Progenitor cell of endocrine pancreas (in vitro differentiated cells): Measurements from ENCODE around the gene SFXN2. TPM values are rescaled to one million over a fixed set of nuclear protein-coding genes. Genes with fewer than 3 reads are reported as not detected.
A peak's percentile ranks its signal among the peaks of the same experiment; 100 is the strongest.
"Not testable (repeated sequence)": the region's sequence is repeated elsewhere in the genome, so short reads cannot be mapped to it uniquely, and the experiment has no call there.

ENCODE experiments used
- DNase-seq: peaks from one replicate; pipeline ENCODE4 v3.0.0; 2021; ENCODE audit warnings: low spot score; ENCODE audit not compliant: unreplicated experiment
- H3K27ac Mint-ChIP-seq: 2 replicates; pipeline ENCODE4 v1.8.0; 2021; ENCODE audit warnings: mild to moderate bottlenecking, moderate library complexity, mixed read lengths
- H3K27me3 Mint-ChIP-seq: 2 replicates; pipeline ENCODE4 v1.8.0; 2021; ENCODE audit warnings: mixed read lengths
- H3K36me3 Mint-ChIP-seq: 2 replicates; pipeline ENCODE4 v1.8.0; 2022; ENCODE audit warnings: mixed read lengths; ENCODE audit not compliant: insufficient read depth
- H3K4me1 Mint-ChIP-seq: 2 replicates; pipeline ENCODE4 v1.8.0; 2021; ENCODE audit warnings: low read depth, mixed read lengths
- H3K4me3 Mint-ChIP-seq: 2 replicates; pipeline ENCODE4 v1.8.0; 2021; ENCODE audit warnings: low read depth, mild to moderate bottlenecking, moderate library complexity, mixed read lengths
- H3K9me3 Mint-ChIP-seq: 2 replicates; pipeline ENCODE4 v1.8.0; 2021; ENCODE audit warnings: low read depth, mixed read lengths
- total RNA-seq: library from RNA; stranded (reverse); gene quantifications from 2 replicates; pipeline ENCODE4 v1.2.1, GENCODE V29; 2021
- TF ChIP-seq, protein P1 (sequence below): fragments of 200-600 bp; sonication (generic); IDR thresholded peaks from one replicate; pipeline ENCODE4 v1.5.0; 2021; ENCODE audit warnings: antibody characterized with exemption, mild to moderate bottlenecking; ENCODE audit not compliant: unreplicated experiment

Gene SFXN2
- total RNA-seq, 1 donor from 2014 or later = 33.9 TPM

- Mint-ChIP-seq H3K4me1 (no peaks in the 10 kb centered on the region), H3K9me3 (no peaks in the 10 kb centered on the region), H3K27me3 (no peaks in the 10 kb centered on the region)
These were observed 18.2 kb downstream of the SFXN2 start for GRCh38 chr10:102732661-102733060.

GRCh38 chr10:102735065-102735562 is 20.7 kb downstream of the SFXN2 start:
- TF ChIP-seq, protein P1, sequence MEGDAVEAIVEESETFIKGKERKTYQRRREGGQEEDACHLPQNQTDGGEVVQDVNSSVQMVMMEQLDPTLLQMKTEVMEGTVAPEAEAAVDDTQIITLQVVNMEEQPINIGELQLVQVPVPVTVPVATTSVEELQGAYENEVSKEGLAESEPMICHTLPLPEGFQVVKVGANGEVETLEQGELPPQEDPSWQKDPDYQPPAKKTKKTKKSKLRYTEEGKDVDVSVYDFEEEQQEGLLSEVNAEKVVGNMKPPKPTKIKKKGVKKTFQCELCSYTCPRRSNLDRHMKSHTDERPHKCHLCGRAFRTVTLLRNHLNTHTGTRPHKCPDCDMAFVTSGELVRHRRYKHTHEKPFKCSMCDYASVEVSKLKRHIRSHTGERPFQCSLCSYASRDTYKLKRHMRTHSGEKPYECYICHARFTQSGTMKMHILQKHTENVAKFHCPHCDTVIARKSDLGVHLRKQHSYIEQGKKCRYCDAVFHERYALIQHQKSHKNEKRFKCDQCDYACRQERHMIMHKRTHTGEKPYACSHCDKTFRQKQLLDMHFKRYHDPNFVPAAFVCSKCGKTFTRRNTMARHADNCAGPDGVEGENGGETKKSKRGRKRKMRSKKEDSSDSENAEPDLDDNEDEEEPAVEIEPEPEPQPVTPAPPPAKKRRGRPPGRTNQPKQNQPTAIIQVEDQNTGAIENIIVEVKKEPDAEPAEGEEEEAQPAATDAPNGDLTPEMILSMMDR = no peak
- Mint-ChIP-seq H3K36me3 (peaks cover 9% of the 10 kb centered on the region), H3K27me3 (no peaks in the 10 kb centered on the region), H3K27ac (peak overlapping the region; percentile 17), H3K4me1 (no peaks in the 10 kb centered on the region), H3K9me3 (no peaks in the 10 kb centered on the region), H3K4me3 (no peak overlapping the region)
- DNase-seq = no peak

More at GRCh38 chr10:102732661-102733060, 18.2 kb downstream of the SFXN2 start:
- H3K4me3 Mint-ChIP-seq = no peak overlapping the region
- H3K36me3 Mint-ChIP-seq = peaks cover 12% of the 10 kb centered on the region
- H3K27ac Mint-ChIP-seq = no peak overlapping the region
- DNase-seq = no peak
- TF ChIP-seq, protein P1 = no peak

DNA sequence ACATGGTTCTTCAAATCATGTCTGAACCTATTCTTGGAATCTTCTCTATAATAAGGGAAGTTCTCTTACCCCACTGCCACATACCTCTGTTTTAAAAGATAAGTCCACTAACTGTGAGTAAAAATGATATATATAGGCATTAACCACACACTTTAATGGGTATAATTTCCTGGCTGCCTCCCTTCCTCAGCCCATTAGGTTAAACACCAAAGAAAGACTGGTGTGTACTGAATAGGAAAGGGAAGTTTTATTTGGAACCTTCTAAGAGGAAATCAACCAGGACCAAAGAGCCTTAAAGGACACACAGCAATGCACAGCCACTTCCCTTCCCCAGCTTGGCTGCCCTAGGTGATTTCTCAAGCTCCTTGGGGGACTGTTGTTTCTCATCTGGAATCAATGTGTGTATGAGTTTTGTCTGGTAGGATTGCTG is 24.3 kb downstream of the SFXN2 start:
- peaks cover 6% of the 10 kb centered on the region for H3K4me1 Mint-ChIP-seq
- DNase-seq = no peak
- no peak overlapping the region for H3K4me3 Mint-ChIP-seq
- peaks cover 5% of the 10 kb centered on the region for H3K9me3 Mint-ChIP-seq
- H3K27ac Mint-ChIP-seq = no peak overlapping the region
- H3K27me3 Mint-ChIP-seq = no peaks in the 10 kb centered on the region
- H3K36me3 Mint-ChIP-seq = peaks cover 6% of the 10 kb centered on the region
- TF ChIP-seq, protein P1 = no peak

DNA sequence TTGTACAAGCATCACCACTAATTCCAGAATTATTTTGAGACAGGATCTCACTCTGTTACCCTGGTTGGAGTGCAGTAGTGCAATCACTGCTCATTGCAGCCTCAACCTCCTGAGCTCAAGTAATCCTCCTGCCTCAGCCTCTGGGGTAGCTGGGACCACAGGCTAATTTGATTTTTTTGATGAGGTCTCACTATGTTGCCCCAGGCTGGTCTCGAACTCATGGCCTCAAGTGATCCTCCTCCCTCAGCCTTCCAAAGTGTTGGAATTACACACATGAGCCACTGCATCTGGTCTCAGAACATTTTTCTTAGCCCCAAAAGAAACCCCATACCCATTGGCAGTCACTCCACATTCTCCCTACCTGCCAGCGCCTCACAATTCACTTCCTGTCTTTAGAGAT is 25.8 kb downstream of the SFXN2 start:
- peaks cover 16% of the 10 kb centered on the region for H3K4me1 Mint-ChIP-seq
- H3K9me3 Mint-ChIP-seq = peaks cover 5% of the 10 kb centered on the region
- no peak overlapping the region for H3K4me3 Mint-ChIP-seq
- DNase-seq = no peak
- H3K36me3 Mint-ChIP-seq = peaks cover 3% of the 10 kb centered on the region
- TF ChIP-seq, protein P1 = no peak
- H3K27me3 Mint-ChIP-seq = no peaks in the 10 kb centered on the region
- H3K27ac Mint-ChIP-seq = no peak overlapping the region

GRCh38 chr10:102741726-102742237 is 27.3 kb downstream of the SFXN2 start:
- TF ChIP-seq, protein P1 = no peak

DNA sequence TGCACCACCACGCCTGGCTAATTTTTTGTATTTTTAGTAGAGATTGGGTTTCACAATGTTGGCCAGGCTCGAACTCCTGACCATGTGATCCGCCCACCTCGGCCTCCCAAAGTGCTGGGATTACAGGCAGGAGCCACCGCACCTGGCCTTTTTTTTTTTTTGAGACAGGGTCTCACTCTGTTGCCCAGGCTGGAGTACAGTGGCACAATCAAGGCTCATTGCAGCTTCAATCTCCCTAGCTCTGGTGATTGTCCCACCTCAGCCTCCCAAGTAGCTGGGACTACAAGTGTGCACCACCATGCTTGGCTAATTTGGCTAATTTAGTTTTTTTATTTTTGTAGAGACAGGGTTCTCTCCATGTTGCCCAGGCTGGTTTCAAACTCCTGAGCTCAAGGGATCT is 27.9 kb downstream of the SFXN2 start:
- not testable (repeated sequence) for H3K27me3 Mint-ChIP-seq, DNase-seq, H3K27ac Mint-ChIP-seq, H3K9me3 Mint-ChIP-seq, H3K36me3 Mint-ChIP-seq, H3K4me3 Mint-ChIP-seq
- H3K4me1 Mint-ChIP-seq = peaks cover 22% of the 10 kb centered on the region

More at GRCh38 chr10:102741726-102742237, 27.3 kb downstream of the SFXN2 start:
- Mint-ChIP-seq H3K36me3 (peaks cover 2% of the 10 kb centered on the region), H3K4me3 (no peak overlapping the region), H3K4me1 (peaks cover 22% of the 10 kb centered on the region), H3K9me3 (peaks cover 5% of the 10 kb centered on the region), H3K27ac (no peak overlapping the region), H3K27me3 (no peaks in the 10 kb centered on the region)
- no peak for DNase-seq
